ENCODE data around the gene MT1E.
"Not testable (repeated sequence)": the region's sequence is repeated elsewhere in the genome, so short reads cannot be mapped to it uniquely, and the experiment has no call there.

MT1E gene

DNA sequence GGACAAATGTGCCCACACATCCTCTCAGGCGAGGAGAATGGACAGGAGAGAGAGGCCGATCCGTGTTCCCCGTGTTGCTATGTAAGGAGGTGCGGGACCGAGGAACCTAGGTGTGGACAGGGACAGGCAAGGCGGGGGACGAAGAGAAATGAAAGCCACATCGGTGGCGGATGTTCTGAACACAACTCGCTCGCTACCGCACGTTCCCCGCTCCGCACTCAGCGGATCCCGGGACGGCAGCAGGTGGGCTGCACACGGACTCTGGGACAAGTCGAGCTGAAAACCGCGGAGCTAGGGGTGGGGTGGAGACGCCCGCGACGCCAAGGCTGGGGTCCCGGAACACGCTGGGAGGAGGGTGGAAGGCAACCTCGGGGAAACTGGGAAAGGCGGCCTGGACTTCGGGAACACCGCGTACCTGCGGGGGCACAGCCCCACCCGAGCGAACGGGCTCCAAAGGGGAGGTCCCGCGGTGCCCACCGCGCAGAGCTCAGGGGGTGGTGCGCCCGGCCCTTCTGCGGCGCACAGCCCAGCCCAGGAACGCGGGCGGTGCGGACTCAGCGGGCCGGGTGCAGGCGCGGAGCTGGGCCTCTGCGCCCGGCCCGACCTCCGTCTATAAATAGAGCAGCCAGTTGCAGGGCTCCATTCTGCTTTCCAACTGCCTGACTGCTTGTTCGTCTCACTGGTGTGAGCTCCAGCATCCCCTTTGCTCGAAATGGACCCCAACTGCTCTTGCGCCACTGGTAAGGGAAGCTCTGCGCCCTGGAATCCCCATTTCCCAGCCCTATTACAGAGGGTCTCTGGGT, at the start of gene MT1E:
Gene MT1E (plus strand): TSS at position 642 of the 803 bp plus-strand sequence. CDS start 71 bp downstream, at position 713.
- DNase-seq (ENCODE audit: low read depth, low spot score), result no peak

DNA sequence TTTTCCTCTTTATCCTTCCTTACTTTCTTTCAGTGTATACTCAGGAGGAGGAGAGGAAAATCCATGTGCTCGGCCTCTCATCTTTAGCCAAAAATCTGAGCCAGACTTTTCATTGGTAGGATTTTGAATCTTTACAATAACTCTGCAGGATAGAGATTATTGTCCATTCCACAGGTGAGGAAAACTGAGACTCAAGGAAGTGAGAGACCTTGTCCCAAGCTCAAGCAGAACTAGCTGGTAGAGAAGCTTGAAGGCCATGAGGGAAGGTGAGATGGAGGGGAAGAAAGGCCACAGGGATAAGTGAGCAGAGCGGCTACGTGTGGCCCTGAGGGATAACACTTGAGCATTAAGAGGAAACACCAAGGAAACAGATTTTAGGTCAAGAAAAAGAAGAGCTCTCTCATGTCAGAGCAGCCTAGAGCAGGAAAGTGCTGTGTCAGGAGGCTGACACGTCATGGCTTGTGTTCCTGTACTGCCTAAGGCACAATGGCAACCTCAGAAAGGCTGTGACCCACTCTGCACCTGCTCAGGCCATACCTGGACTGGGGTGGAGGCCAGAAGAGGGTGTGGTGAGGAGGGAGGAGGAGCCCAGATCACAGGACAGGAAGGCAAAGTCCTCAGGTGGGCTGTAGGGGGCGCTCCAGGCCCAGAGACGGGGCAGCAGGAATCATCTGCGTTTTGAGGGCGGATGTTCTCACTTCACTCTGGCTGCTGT, 48.8 kb upstream of the MT1E start:
- DNase-seq (ENCODE audit: low read depth, low spot score), result peak; percentile 77

DNA sequence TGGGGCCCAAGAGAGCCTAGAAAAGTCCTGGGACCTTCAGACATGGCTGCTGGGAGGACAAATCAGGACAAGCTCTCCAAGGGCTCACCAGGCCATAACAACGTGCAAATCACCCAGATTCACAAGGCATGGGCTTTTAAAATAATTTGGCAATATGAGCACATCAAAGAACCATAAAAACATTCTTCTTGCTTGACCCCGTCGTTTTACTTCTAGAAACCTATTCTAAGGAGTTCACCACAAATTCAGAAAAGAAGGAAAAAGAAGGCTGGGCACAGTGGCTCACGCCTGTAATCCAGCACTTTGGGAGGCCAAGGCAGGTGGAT, 48.3 kb upstream of the MT1E start:
- DNase-seq (ENCODE audit: low read depth, low spot score), result no peak

DNA sequence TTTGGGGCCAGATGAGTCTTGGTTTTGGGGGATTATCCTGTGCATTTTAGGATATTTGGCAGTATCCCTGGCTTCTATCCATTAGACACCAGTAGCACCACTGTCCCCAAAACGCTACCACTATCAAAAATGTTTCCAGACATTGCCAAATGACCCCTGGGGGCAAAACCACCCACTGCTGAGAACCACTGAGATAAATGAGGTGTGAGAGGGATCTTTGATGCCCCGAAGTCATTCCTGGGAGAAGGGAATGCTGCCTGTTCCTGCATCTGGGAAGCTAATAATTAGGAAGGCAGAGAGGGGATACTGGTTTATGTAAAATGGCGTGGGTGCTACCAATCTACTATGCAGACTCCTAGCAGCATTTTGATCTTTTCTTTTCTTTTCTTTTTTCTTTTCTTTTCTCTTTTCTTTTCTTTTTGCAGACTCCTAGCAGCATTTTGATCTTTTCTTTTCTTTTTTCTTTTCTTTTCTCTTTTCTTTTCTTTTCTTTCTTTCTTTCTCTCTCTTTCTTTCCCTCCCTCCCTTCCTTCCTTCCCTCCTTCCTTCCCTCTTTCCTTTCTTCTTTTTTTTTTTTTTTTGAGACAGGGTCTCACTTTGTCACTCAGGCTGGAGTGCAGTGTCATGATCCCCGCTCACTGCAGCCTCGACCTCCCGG, 45.1 kb upstream of the MT1E start:
- no peak for DNase-seq (ENCODE audit: low read depth, low spot score)

DNA sequence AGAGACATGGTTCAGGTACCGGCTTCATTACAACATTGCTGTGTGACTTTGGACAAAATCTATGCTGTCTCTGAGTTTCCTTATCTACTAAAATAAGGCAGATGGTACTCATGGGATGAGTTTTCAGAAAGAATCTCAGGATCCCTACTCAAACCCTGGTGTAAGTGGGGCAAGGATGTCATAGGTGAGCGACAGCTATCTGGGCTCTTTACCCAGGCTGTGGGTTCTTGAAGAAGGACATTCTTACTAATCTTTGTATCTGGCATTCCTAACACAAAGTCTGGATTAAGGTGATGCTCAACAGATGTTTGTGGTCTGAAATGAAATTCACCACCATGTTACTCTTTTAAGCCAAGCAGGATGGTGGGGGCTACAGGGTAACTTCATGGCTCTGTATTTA, 42.7 kb upstream of the MT1E start:
- not testable (repeated sequence) for DNase-seq (ENCODE audit: low read depth, low spot score)

DNA sequence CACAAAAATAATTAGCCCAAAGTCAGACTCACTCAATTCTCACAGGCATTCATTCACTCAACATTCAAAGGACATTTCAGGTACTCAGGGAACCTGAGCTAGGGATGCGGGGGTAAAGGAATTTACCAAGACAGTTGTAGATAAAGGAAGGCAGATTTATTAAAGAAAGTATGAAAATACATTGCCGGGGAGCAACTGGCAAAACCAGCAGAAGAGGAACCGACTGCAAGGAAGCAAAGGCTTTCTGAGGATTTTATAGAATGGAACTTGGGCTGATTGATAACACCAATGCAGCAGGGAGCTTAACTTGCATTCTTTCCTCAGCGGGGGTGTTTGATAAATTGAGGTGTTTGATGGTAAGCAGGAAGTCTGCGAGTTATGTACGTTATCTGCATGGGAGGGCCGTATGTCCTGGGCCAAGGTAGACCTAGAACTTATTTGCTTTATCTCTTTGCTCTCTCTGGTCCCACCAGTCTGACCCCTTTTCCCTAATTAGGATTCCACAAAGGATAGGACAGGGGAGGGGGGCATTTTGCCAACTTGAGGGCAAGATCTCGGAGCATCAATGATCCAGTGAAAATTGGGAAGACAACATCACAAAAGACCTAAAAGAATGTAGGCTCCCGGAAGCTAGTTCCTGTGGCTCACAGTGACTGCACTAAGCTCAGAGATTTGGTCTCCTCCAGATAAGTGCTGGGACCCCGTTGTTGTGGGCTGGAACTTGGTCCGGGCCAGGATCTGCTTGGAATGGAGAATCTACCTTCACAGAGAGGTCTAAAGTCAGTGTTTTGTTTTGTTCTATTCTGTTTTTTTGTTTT, 42.0 kb upstream of the MT1E start:
- no peak for DNase-seq (ENCODE audit: low read depth, low spot score)

DNA sequence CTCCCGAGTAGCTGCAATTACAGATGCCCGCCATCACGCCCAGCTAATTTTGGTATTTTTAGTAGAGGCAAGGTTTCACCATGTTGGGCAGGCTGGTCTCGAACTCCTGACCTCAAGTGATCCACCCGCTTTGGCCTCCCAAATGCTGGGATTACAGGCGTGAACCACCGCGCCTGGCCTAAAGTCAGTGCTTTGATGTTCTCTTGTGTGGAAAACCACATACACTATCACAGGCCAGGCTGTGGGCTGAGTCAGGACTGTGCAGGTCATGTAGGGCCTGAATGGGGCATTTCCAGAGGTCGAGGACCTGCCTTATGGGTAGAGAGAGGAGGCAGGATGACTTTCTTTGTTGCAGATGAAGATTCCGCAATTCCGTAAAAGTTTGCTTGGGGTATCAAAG, 41.3 kb upstream of the MT1E start:
- DNase-seq (ENCODE audit: low read depth, low spot score), result no peak

DNA sequence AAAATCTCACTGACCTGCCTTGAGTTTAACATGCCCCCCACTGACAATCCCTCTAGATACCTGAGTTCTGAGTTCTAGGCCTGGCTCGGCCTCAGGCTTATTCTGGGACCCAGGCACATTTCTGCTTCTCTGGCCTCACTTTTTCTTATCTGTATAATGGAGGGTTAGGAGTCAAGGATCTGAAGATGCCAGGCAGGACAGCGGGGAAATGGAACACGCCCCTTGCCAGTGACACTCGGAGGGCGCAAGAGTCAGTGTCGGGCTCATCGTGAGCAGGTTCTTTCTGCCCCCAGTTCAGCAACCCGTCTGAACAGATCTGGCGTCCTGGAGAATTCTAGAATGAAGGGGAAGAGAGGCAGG, 36.8 kb upstream of the MT1E start:
- DNase-seq (ENCODE audit: low read depth, low spot score), result no peak

DNA sequence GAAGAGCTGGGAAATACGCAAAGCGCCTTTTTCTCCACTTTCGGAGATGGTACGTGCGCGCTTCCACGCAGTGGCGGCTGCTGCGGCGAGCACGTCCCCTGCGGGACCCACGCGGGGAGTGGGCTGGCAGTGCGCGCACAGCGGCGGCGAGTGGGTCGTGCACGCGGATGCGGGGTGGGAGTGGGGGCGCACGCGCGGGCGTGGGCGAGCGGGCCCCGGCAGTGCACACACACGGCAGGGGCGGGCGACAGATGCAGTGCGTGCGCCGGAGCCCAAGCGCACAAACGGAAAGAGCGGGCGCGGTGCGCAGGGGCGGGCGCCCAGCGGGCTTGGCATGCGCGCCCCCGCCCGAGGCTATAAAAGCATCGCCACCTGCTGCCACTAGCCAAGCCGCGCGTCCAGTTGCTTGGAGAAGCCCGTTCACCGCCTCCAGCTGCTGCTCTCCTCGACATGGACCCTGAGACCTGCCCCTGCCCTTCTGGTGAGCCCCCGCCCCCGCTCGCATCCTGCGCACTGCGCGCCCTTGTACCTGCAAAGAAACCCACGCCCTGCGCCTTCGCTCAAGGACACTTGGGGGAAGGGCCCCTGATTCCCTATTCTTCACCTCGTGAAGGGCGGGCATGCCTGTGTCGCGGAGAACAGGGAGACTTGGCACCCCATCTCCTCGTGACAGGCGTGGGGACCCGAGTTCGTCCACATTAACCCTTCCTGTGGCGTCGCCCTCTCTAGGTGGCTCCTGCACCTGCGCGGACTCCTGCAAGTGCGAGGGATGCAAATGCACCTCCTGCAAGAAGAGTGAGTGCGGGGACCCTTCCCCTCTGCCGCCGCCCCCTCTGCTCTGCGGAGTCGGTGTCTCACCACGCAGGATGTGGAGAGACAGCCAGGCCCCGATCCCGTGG, 36.2 kb upstream of the MT1E start, which contains the start of gene MT3:
Gene MT3 (plus strand): TSS at position 388 of the 899 bp plus-strand sequence. CDS start 63 bp downstream, at position 451.
- no peak for DNase-seq (ENCODE audit: low read depth, low spot score)

DNA sequence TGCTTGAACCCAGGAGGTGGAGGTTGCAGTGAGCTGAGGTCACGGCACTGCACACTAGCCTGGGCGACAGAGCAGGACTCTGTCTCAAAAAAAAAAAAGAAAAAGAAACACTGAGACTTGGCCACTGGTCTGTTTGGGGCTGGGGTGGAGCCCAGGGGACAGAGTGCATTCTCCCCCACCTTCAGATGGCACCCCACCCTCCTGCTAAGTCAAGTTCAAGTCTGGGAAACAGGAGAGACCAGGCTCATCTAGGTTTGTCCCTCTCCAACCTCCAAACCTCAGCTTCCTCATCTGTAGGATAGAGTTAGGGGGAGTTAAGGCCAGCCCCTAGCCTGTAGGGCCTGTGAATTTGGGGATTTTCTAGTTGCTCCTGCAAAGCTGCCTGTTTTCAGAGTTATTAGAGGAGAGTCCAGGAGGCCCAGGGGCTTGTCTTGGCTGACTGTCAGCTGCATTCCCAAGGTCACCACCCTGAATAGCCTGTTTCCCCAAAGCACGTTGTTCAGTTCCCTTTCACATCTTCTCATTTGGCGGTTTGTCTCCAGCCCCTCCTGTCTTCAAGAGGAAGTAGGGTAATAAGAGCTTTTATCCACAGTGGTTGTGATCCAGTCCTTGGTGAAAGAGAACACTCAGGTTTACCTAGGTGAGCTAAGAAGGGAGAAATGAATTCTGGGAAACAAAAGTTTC, 34.1 kb upstream of the MT1E start:
- no peak for DNase-seq (ENCODE audit: low read depth, low spot score)

DNA sequence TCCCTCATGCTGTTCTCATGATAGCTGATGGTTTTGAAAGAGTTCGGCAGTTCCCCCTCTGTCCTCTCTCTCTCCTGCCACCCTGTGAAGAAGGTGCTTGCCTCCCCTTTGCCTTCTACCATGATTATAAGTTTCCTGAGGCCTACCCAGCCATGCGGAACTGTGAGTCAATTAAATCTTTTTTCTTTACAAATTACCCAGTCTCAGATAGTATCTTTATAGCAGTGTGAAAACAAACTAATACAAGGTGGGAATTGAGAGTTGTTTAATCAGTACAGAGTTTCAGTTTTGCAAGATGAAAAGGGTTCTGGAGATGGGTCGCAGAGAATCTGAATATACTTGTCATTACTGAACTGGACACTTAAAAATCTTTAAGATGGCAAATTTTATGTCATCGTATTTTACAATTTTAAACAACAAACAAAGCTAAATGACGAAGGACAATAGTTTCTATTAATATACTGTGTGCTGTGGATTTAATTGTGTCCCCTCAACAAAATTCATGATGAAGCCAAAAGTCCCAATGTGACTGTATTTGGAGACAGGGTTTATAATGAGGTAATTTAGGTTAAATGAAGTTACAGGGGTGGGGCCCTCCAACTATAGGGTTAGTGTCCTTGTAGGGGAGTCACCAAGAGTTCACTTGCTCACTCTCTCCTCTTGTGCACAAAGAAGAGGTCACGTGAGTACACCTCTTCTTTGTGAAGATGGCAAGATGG, 31.8 kb upstream of the MT1E start:
- no peak for DNase-seq (ENCODE audit: low read depth, low spot score)

DNA sequence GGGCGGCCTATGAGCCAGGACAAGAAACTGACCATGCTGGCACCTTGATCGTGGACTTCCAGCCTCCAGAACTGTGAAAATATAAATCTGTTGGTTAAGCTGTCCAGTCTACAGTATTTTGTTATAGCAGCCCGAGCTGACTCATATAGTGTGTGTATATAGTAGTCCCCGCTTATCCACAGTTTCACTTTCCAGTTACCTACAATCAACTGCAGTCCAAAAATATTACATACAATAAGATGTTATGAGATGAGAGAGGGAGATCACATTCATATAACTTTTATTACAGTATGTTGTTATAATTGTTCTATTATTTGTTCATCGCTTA, 31.3 kb upstream of the MT1E start:
- DNase-seq (ENCODE audit: low read depth, low spot score), result no peak

DNA sequence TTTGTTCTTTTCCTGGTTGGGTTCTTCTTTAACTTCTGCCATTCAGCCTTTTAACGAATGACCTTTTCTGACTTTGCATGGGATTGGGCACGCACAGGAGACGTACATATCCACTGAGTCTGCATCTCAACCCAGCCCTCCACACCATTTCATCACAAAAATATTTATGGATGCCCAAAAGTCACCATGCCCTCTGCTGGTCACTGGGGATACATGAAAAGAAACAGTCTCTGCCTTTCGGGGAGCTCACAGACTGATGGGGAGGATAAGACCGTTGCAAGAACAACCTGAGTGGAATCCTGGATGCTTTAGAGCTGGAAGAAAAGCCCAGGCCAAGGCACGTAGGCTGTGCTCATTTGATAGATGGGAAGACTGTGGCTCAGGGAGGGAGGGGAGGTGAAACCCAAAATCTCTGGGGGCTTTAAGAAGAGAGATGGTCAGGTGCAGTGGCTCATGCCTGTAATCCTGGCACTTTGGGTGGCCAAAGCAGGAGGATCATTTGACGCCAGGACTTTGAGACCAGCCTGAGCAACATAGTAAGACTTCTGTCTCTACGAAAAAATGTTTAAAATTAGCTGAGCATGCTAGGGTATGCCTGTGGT, 25.1 kb upstream of the MT1E start:
- no peak for DNase-seq (ENCODE audit: low read depth, low spot score)

DNA sequence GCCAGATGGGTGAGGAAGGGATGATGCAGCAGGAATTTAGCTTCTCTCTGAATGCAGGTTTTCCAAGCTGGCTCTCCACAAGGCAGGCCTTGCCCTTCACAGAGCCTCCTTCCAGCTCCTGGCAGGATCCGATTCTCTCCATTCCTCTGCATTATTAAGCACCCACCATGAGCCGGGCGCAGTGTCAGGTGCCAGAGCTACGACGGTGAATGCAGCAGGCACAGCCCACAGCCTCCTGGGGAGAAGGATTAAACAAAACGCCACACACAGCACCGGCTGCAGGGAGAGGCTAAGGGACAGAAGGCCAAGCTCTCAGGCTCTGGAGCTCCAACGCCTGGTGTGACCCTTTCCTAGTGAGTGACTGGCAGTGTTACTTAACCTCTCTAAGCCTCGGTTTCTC, 24.3 kb upstream of the MT1E start:
- DNase-seq (ENCODE audit: low read depth, low spot score), result no peak

DNA sequence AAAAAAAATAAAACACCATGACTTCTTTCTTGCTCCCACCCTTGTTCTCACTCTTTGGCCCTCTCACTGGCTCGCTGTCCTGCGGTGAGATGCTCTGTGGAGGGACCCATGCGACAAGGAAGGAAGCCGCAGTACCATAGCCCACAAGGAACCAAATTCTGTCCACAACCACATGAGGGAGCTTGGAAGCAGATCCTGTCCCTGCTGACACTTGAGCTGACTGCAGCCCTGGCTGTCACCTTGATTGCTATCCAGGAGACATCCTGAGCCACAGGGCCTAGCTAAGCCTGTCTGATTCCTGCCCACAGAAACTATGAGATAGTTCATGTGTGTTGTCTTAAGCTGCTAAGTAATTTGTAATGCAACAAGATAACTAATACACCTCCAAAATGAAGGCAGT, 22.0 kb upstream of the MT1E start:
- DNase-seq (ENCODE audit: low read depth, low spot score), result no peak

DNA sequence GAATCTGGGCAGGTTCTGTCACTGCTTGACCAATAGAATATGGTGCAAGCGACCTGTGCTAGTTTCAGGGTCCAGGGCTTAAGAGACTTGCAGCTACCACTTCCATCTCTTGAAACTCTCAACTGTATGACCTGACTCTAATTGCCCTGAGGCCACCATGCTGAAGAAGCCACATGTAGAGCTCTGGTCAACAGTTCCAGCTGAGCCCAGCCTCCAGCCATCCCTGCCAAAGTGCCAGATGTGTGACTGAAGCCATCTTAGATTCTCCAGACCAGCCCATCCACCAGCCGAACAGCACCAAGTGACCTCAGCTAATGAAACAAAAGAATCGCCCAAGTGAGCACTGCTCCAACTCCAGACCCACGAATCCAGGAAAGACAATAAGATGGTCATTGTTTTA, 20.6 kb upstream of the MT1E start:
- no peak for DNase-seq (ENCODE audit: low read depth, low spot score)

DNA sequence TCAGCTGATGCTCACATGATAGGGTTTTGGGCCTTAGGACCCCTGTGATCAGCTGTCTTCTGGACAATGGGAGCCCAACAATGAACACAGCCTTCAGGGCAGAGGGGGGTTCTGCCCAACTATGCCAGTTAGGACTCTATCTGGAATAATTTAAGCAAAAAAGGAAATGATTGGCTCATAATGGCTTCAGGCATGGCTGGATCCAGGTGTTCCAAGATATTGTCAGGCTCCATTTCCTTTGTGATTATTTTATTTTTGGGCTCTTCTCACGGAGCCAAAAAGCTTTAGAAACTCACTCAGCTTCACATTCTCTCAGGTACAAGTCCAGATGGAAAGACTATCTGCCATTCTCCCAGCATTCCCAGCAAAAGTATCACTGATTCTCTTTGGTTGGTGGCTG, 20.1 kb upstream of the MT1E start:
- DNase-seq (ENCODE audit: low read depth, low spot score), result no peak

DNA sequence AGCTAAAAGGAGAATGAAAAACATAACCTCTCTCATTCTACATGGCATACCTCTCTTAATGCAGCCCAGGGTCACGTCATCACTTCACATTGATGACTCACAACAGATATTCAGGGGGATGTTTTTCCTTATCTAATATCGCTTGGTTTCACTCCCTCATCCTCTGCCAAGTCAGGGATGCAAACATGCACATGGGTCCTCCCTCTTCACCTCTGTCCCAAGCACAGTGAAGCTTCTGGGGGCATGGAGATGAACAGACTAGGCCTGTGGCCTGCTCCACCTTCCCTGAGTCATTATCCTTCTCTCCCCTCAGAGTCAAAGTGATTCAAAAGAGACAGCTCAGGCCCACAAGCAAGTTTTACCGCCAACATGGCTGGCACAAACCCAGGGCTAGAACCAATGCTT, 19.5 kb upstream of the MT1E start:
- DNase-seq (ENCODE audit: low read depth, low spot score), result no peak

DNA sequence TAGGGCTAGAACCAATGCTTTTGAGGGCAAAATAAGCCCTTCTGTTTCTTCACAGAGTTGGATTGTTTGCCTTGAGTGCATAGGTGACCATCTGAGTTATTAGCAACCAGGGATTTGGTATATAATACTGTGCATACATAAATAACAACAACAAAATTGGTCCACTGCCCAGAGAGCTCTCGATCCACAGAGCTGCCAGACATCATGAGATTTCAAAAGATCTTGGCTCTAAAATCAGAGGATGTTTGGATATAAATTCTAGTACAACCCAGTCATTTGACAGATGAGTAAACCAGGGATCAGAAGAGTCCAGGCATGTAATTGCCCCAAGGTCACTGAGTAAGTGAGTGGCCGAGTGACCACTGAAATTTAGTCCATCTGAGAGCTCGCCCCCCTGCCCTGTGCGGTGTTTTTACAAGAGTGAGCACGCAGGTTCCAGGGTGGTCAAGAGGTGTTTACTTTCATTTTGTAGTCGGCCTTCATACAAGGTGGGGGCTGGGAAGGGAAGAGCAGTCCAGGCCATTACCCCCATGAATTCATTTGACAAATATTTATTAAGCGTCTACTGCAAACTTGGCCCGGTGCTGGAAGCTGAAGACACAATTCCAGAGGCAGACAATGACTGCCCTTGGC, 19.0 kb upstream of the MT1E start:
- no peak for DNase-seq (ENCODE audit: low read depth, low spot score)

All from activated CD4-positive, CD25-positive, alpha-beta regulatory T cell treated with anti-CD3 and anti-CD28 coated beads, Interleukin-2, amount 50 U/mL, for 16 hours (primary cell).